Smooth muscle cell (in vitro differentiated cells): ENCODE results near the gene MAGI3. TPM values are rescaled to one million over a fixed set of nuclear protein-coding genes. Genes with fewer than 3 reads are reported as not detected.
A peak's percentile ranks its signal among the peaks of the same experiment; 100 is the strongest.

Experiments
- DNase-seq: peaks from one replicate; lab custom pipeline; 2025; ENCODE audit not compliant: unreplicated experiment; lab: John Stamatoyannopoulos, UW
- H2AFZ ChIP-seq: fragments of 200-600 bp; sonication (generic); 2 replicates; pipeline ENCODE4 v1.6.0; 2016; ENCODE audit warnings: antibody characterized with exemption, low read depth, mild to moderate bottlenecking
- H3F3A ChIP-seq: fragments of 200-600 bp; sonication (generic); 2 replicates; pipeline ENCODE4 v1.6.0; 2017; ENCODE audit warnings: antibody characterized with exemption, low read depth
- H3K27ac ChIP-seq: fragments of 200-600 bp; sonication (generic); 2 replicates; pipeline ENCODE4 v1.5.1; 2016; ENCODE audit warnings: low read depth, mild to moderate bottlenecking
- H3K27me3 ChIP-seq: fragments of 200-600 bp; sonication (generic); 2 replicates; pipeline ENCODE4 v1.6.1; 2016; ENCODE audit warnings: low read depth, mild to moderate bottlenecking
- H3K36me3 ChIP-seq: fragments of 200-600 bp; sonication (generic); 2 replicates; pipeline ENCODE4 v1.5.1; 2016; ENCODE audit warnings: low read depth
- H3K4me1 ChIP-seq: fragments of 200-600 bp; sonication (generic); 2 replicates; pipeline ENCODE4 v1.5.1; 2016; ENCODE audit warnings: low read depth
- H3K4me2 ChIP-seq: fragments of 200-600 bp; sonication (generic); 2 replicates; pipeline ENCODE4 v1.6.0; 2016; ENCODE audit warnings: mild to moderate bottlenecking
- H3K4me3 ChIP-seq: fragments of 200-600 bp; sonication (generic); 2 replicates; pipeline ENCODE4 v1.5.1; 2016; ENCODE audit warnings: mild to moderate bottlenecking
- H3K79me2 ChIP-seq: fragments of 200-600 bp; sonication (generic); 2 replicates; pipeline ENCODE4 v1.6.0; 2016; ENCODE audit warnings: low read depth, mild to moderate bottlenecking
- H3K9ac ChIP-seq: fragments of 200-600 bp; sonication (generic); 2 replicates; pipeline ENCODE4 v1.6.0; 2016; ENCODE audit warnings: low read depth
- H3K9me3 ChIP-seq: fragments of 200-600 bp; sonication (generic); replicated peaks from 2 replicates; pipeline ENCODE4 v1.5.1; 2016; ENCODE audit warnings: low read depth
- H4K20me1 ChIP-seq: fragments of 200-600 bp; sonication (generic); 2 replicates; pipeline ENCODE4 v1.6.0; 2016; ENCODE audit warnings: low read depth
- WGBS: methylation state at CpG from one replicate; pipeline ENCODE4 v1.1.7; 2016; ENCODE audit warnings: low lambda C conversion rate; 5-methylcytosine and 5-hydroxymethylcytosine counted together
- polyA plus RNA-seq: library from polyadenylated mRNA; unstranded; fragments of >200 nt; fragmentation: Nextera tagmentation; extraction: Ambion mirVana; gene quantifications from 2 replicates; pipeline ENCODE4 v1.2.1, GENCODE V29; 2016
- total RNA-seq: library from RNA; depleted of rRNA; stranded (reverse); fragments of >200 nt; gene quantifications from 2 replicates; pipeline ENCODE4 v1.2.3, GENCODE V29; 2014
- TF ChIP-seq, protein P1 (sequence below): fragments of 200-600 bp; sonication (generic); IDR thresholded peaks from 2 replicates; pipeline ENCODE4 v1.5.1; 2017; ENCODE audit warnings: borderline replicate concordance, mild to moderate bottlenecking, antibody characterized with exemption; ENCODE audit not compliant: insufficient read depth, poor library complexity, severe bottlenecking

The MAGI3 gene
- total and polyA plus RNA-seq, 2 experiments from 2014 or later: 10.9 to 19.1 TPM

DNA sequence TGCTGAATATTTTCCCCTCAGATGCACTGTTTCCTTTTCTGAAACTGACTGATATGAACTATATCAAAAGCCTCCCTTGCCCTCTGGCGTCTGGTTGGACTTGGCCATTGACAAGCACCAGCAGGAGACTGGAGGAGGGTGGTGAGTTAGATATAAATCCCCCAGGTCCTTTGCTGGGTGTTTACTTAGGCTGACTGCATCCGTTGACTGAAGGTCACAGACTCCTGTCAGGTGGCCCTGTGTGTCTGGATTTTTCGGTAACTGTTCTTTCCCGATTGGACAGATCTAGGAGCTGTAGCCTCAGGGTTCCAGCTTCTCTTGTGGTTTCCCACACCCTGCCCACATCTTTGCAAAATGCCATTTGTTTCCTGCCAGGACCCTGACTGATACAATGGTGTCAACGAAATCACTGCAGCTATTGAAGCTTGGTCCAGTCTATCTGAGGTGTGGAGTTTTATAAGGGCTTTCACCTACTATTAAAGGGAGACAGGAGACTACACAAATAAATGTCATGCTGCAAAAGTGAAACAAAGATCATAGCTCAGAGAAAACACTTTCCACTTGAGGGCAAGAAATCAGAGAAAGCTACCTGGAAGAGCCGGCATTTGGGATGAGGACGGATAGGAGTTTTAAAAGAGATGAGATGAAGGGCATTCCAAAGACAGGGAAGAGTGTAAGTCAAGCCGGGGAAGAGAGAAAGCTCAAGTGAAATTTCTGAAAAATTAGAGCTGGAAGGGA lies 1.5 kb upstream of the MAGI3 start:
- H3F3A ChIP-seq: peaks cover 10% of the 10 kb centered on the region
- no peaks in the 10 kb centered on the region for H3K9me3 ChIP-seq
- peaks cover 27% of the 10 kb centered on the region for H4K20me1 ChIP-seq
- H3K4me2 ChIP-seq: peak overlapping the region; percentile 87
- H3K27ac ChIP-seq: peak overlapping the region; percentile 21
- peak overlapping the region; percentile 96 for H3K4me3 ChIP-seq
- DNase-seq: no peak
- peaks cover 34% of the 10 kb centered on the region for H3K79me2 ChIP-seq
- H3K36me3 ChIP-seq: no peaks in the 10 kb centered on the region
- H3K9ac ChIP-seq: peak overlapping the region; percentile 51
- H3K4me1 ChIP-seq: peaks cover 34% of the 10 kb centered on the region
- no peaks in the 10 kb centered on the region for H3K27me3 ChIP-seq
- TF ChIP-seq, protein P1, sequence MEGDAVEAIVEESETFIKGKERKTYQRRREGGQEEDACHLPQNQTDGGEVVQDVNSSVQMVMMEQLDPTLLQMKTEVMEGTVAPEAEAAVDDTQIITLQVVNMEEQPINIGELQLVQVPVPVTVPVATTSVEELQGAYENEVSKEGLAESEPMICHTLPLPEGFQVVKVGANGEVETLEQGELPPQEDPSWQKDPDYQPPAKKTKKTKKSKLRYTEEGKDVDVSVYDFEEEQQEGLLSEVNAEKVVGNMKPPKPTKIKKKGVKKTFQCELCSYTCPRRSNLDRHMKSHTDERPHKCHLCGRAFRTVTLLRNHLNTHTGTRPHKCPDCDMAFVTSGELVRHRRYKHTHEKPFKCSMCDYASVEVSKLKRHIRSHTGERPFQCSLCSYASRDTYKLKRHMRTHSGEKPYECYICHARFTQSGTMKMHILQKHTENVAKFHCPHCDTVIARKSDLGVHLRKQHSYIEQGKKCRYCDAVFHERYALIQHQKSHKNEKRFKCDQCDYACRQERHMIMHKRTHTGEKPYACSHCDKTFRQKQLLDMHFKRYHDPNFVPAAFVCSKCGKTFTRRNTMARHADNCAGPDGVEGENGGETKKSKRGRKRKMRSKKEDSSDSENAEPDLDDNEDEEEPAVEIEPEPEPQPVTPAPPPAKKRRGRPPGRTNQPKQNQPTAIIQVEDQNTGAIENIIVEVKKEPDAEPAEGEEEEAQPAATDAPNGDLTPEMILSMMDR: no peak
- WGBS: 33% methylated on average over 8 of the region's 8 CpGs
- H2AFZ ChIP-seq: peak overlapping the region; percentile 86

DNA sequence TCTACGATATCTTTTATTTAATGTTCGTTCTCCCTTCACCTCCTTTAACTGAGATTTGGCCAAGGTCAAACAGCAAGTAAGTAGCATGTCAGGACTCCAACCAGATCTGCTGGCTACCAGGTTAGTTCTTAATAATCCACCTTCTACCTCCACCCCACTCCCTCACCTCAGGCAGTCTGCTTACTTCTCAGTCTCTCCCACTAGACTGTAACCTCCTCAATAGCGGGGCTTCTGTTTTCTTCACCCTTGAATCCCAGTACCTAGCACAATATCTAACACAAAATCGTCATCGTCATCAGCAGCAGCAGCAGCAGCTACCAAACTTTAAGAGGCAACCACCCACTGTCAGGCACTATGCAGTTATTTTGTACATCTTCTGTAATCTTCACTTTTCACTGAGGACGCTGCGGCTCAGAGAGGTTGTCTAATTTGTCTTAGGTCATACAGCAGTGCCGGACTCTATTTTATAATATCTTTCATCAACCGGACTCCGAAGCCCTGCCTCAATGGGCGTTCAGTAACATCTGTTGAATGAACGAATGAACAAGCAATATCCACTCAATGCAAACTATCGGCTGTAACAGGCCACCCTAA lies 859 bp upstream of the MAGI3 start:
- Histone ChIP-seq H3F3A (peaks cover 10% of the 10 kb centered on the region), H3K36me3 (no peaks in the 10 kb centered on the region), H3K9me3 (no peaks in the 10 kb centered on the region), H3K4me3 (peak overlapping the region; percentile 96), H3K27ac (peak overlapping the region; percentile 68), H4K20me1 (peaks cover 33% of the 10 kb centered on the region), H3K27me3 (no peaks in the 10 kb centered on the region), H3K4me2 (peak overlapping the region; percentile 87), H3K4me1 (peaks cover 34% of the 10 kb centered on the region), H3K9ac (peak overlapping the region; percentile 51), H3K79me2 (peaks cover 40% of the 10 kb centered on the region), H2AFZ (peak overlapping the region; percentile 86)
- TF ChIP-seq, protein P1: no peak
- 15% methylated on average over 13 of the region's 13 CpGs for WGBS
- no peak for DNase-seq

DNA sequence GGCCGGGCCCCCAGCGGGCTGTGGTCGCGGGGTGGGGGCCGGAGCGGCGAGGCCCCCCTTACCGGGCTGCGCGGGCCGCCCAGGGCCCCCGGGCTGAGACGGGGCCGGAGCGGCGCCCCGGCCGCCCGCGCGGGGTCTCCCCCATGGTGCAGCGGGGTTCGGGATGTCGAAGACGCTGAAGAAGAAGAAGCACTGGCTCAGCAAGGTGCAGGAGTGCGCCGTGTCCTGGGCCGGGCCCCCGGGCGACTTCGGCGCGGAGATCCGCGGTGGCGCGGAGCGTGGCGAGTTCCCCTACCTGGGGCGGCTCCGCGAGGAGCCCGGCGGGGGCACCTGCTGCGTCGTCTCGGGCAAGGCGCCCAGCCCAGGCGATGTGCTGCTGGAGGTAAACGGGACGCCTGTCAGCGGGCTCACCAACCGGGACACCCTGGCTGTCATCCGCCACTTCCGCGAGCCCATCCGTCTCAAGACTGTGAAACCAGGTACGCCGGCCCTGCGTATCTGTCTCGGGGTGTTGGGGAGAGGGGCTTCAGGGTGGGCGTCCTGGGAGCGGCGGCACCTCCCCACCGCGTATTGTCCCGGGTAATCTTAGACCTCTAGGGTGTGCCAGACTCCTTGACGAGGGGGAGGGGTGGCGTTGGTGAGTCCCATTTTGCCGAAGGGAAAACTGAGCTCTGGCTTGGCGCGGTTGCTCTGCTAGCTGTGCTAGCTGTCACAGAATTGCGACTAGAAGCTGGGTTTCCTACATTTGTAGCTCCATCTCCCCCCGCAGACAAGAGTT lies 745 bp downstream of the MAGI3 start:
- Histone ChIP-seq H3K9ac (peak overlapping the region; percentile 84), H3K36me3 (no peaks in the 10 kb centered on the region), H3K4me1 (peaks cover 34% of the 10 kb centered on the region), H3K27me3 (no peaks in the 10 kb centered on the region), H3K27ac (no peak overlapping the region), H3F3A (peaks cover 13% of the 10 kb centered on the region), H3K79me2 (peaks cover 56% of the 10 kb centered on the region), H4K20me1 (peaks cover 35% of the 10 kb centered on the region), H3K9me3 (no peaks in the 10 kb centered on the region), H3K4me2 (peak overlapping the region; percentile 94), H3K4me3 (peak overlapping the region; percentile 96), H2AFZ (peak overlapping the region; percentile 97)
- 1% methylated on average over 58 of the region's 74 CpGs for WGBS
- no peak for DNase-seq
- TF ChIP-seq, protein P1: no peak
